HG02642 (cell line): ENCODE measurements around the gene ANKRD24.
"Not testable (repeated sequence)": the region's sequence is repeated elsewhere in the genome, so short reads cannot be mapped to it uniquely, and the experiment has no call there.

Experiments used
- ATAC-seq: cut with Tn5 transposase; IDR thresholded peaks from one replicate; pipeline ENCODE4 v1.9.1; 2021; ENCODE audit warnings: mild to moderate bottlenecking; ENCODE audit not compliant: unreplicated experiment, poor library complexity

ANKRD24 gene

DNA sequence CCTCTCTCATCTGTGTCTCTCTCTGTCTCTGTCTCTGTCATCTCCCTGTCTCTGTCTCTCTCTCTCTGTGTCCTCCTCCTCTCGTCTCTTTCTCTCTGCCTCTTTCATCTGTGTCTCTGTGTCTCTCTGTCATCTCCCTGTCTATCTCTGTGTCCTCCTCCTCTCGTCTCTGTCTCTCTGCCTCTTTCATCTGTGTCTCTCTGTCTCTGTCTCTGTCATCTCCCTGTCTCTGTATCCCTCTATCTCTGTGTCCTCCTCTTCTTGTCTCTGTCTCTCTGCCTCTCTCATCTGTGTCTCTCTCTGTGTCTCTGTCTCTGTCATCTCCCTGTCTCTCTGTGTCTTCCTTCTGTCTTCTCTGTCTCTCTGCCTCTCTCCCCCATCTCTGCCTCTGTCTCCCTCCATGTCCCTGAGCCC lies 46.3 kb downstream of the ANKRD24 start:
- no peak for ATAC-seq

DNA sequence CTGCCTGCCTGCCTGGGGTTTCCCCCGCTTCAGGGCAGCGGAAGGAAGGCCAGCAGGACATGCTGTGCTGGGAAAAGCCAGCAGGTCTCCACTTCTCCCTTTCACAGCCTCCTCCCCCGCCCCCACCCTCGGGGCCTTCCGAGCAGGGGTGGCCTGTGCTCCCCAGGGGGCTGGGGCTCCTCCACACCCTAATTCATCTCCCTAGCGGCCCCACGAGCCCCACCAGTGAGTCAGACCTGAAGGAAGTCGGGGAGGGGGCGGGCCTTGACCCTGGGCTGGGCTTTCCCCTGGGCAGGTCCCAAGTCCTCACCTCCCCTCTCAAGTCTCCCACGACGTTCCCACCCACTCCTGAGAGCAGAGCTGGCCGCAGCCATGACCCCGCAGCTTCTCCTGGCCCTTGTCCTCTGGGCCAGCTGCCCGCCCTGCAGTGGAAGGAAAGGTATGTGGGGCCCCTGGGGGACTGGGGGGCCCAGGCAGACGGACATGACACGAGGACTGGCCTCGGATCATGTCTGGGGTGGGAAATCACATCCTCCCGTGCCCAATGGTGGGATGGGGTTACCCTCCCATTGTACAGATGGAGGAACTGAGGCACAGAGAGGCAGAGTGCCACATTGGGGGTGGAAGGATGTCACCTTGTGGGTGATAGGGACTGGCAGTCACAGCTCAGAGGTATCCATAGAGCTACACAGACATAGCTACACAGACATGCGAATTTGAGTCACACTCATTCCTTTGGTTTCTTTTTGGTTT lies 46.9 kb downstream of the ANKRD24 start, which contains the start of gene EBI3:
EBI3 (plus strand) TSS at position 345 of the 753 bp plus-strand sequence; CDS start at position 373, 28 bp downstream.
- peak; percentile 73 for ATAC-seq

DNA sequence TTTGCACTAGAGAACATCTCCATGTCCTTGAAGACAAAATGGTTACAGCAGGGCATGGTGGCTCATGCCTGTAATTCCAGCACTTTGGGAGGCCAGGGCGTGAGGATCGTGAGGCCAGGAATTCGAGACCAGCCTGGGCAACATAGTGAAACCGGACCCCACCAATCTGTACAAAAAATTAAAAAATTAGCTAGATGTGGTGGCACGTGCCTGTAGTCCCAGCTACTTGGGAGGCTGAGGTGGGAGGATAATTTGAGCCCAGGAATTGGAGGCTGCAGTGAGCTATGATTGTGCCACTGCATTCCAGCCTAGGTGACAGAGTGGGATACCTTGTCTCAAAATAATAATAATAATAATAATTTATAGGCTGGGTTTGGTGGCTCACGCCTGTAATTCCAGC lies 47.7 kb downstream of the ANKRD24 start:
- ATAC-seq: not testable (repeated sequence)

DNA sequence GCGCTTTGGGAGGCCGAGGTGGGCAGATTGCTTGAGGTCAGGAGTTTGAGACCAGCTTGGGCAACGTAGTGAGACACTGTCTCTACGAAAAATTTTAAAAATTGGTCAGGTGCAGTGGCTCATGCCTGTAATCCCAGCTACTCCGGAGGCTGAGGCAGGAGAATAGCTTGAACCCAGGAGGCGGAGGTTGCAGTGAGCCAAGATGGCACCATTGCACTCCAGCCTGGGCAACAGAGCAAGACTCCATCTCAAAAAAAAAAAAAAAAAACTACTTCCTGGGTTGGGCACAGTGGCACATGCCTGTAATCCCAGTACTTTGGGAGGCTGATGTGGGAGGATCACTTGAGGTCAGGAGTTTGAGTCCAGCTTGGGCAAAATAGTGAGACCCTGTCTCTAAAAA lies 49.0 kb downstream of the ANKRD24 start:
- ATAC-seq: not testable (repeated sequence)

DNA sequence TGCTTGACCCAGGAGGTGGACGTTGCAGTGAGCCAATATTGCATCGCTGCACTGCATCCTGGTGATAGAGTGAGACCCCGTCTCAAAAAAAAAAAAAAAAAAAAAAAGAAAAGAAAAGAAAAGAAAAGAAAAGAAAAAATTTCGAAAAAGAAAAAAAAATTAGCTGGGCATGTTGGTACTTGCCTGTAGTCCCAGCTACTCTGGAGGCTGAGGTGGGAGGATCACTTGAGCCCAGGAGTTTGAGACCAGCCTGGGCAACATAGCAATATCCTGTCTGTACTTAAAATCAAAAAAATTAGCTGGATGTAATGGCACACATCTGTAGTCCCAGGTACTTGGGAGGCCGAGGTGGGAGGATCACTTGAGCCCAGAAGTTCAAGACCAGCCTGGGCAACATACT lies 49.6 kb downstream of the ANKRD24 start:
- not testable (repeated sequence) for ATAC-seq

DNA sequence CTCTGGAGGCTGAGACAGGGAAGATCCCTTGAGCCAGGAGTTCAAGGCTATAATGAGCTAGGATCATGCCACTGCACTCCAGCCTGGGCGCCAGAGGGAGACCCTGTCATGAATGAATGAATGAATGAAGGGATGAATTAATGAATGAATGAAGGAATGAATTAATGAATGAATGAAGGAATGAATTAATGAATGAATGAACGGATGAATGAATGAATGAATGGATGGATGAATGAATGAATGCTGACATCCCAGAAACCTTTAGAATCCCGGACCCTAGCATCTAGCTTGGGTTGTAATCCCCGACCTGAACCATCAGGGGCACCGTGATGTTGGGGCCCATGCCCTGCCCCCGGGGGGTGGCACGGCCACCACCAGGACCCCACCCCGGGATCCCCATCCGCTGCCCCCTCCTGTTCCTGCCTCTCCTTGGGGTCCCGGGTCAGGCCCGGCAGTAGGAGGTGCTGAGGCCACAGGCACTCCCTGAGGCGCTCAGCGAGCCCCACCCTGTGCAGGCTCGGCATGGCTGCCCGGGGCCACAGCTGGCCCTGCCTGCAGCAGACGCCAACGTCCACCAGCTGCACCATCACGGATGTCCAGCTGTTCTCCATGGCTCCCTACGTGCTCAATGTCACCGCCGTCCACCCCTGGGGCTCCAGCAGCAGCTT lies 50.3 kb downstream of the ANKRD24 start:
- no peak for ATAC-seq

DNA sequence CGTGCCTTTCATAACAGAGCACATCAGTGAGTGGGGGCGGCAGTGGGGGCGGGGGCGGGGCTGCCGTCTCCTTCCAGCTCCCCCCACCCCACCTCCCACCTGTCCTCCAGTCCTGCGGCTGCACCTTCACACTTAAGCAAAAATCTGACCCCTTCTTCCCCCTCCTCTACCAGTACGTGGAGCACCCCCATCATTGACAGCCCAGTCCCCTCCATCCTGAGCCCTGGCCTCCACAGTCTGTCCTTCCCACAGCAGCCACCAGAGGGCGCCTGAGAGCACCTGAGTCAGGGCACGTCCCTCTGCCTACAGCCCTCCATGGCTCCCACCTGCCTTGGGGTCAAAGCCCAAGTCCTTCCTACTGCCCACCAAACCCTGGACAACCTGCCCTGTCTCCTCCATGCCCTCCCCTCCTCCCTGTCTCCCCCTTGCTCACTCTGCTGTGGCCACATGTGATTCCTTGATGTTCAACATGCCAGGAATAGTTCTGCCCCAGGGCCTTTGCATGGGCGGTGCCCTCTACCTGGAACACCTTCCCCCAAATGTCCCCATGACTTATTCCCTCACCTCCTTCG lies 50.9 kb downstream of the ANKRD24 start:
- ATAC-seq: no peak

DNA sequence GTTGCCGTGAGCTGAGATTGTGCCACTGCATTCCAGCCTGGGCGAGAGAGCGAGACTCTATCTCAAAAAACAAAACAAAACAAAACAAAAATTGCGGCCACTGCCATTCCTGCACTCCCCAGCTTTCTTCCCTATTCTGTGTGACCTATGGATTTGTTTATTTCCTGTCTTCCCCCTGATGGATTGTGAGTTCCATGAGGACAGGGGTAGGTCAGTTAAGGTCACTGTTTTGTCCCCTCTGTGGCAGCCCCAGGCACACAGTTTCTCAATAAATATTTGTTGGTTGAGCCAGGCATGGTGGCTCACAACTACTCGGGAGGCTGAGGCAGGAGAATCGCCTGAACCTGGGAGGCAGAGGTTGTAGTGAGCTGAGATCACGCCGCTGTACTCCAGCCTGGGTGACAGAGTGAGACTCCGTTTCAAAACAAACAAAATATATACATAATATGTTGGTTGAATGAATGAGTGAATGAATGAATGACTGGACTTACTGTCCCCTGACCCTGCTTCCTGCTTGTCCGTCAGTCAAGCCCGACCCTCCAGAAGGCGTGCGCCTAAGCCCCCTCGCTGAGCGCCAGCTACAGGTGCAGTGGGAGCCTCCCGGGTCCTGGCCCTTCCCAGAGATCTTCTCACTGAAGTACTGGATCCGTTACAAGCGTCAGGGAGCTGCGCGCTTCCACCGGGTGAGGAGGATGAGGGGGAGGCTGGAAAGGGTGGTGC lies 51.8 kb downstream of the ANKRD24 start:
- ATAC-seq: no peak

DNA sequence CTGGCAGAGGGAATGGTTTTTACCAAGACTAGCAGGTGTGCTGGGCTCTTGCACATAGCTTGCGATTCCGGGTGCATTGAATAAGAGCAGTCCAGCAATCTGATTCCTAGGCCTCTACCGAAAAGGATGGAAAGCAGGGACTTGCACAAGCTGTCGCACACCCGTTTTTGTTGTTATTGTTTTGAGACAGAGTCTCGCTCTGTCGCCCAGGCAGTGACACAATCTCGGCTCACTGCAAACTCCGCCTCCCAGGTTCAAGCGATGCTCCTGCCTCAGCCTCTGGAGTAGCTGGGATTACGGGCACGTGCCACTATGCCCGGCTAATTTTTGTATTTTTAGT lies 52.3 kb downstream of the ANKRD24 start:
- ATAC-seq: no peak

DNA sequence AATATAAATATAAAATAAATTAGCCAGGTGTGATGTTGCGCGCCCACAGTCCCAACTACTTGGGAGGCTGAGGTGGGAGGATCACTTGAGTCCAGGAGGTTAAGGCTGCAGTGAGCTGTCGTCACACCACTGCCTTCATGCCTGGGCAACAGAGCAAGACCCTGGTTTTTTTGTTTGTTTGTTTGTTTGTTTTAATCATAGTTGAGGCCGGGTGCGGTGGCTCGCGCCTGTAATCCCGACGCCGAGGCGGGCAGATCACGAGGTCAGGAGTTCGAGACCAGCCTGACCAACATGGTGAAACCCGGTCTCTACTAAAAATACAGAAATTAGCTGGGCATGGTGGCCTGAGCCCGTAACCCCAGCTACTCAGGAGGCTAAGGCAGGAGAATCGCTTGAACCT lies 55.0 kb downstream of the ANKRD24 start:
- not testable (repeated sequence) for ATAC-seq

DNA sequence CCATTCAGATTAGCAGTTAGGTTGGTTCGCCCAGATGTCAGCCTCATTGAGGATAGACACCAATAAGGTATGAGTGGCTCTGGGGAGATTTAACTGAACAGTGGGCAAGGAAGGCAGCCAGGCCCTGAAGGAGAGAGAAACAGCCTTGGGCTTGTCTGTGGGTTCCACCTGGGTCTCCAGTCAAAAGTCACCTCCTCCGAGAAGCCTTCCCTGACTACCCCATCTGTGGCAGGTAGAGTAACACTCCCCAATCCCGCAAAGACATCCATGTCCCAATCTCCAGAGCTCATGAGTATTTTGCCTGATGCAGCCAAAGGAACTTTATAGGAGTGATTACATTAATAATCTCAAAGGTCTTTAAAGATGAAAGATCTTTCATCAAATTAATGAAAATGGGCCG lies 56.3 kb downstream of the ANKRD24 start:
- ATAC-seq: no peak

DNA sequence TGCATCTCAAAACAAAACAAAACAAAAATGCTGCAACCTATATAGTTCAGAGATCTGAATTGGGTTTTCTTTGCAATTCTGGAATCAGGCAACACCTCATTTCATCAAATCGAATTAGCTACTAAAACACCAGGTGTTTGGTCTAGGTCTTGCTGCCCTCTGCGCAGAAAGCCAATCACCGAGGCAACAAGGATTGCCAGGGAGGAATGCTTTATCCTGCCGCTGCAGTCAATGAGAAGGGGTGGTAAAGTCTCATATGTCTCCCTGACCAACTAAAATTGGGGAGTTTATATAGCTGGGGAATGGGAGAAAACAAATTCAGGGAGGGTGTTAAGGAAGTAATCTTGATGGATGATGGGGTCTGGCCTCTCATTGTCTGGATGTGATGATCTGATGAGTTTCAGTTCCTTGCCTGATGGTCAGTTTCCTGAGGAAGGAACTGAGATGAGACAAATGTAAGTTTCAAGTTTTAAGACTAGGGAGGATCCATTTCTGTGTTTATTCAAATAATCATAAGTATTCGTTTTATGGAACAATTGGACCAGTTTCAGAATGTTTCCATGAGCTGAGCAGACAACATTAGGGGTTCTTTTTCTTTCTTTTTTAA lies 59.4 kb downstream of the ANKRD24 start:
- no peak for ATAC-seq

DNA sequence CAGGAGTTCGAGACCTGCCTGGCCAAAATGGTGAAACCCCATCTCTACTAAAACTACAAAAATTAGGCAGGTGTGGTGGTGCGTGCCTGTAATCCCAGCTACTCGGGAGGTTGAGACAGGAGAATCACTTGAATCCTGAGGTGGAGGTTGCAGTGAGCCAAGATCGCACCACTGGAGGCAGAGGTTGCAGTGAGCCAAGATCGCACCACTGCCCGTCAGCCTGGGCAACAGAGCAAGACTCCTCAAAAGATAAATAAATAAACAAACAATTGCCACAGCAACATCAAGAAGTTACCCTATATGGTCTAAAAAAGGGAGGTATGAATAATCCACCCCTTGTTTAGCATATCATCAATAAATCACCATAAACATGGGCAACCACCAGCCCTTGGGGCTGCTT lies 63.4 kb downstream of the ANKRD24 start:
- ATAC-seq: not testable (repeated sequence)

DNA sequence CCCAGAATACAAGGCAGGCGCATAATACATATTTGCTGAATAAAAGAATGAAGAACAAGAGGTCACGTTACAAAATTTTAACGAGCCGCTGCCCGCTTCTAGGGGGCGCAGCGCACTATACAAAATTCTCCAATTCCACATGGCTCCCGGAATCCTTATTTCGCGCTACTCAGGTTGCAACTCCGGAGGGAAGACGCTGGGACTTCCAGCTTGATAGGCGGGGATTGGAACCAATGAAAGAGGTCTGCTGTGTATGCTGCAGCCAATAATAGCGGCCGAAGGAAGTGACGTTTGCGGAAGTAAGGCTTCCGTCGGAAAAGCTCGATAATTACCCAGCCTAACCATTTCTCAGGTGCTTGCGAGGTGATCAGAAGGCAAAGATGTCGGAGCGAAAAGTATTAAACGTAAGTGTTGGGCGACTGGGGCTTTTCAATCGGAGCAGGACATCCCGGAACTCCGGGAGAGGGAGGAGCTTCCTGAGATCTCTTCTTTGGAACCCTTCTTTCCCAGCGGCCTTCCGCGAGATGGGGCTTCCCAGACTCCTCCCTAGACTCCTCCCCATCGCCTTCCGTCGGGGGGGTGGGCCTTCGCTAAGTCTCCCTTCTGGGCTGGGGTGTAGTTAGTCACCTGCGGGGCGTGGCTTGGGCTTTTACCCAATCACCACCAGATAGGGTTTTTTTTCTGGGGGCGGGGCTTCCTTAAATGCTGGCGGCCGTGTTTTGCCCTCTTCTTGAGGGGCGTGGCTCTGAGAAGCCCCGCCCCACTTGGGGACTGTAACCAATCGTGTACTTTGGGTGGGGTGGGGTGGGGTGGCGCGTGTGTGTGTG lies 64.5 kb downstream of the ANKRD24 start, which contains the start of gene YJU2:
YJU2 (plus strand) TSS at position 314 of the 827 bp plus-strand sequence; CDS start at position 381, 67 bp downstream.
- ATAC-seq: peak; percentile 90

DNA sequence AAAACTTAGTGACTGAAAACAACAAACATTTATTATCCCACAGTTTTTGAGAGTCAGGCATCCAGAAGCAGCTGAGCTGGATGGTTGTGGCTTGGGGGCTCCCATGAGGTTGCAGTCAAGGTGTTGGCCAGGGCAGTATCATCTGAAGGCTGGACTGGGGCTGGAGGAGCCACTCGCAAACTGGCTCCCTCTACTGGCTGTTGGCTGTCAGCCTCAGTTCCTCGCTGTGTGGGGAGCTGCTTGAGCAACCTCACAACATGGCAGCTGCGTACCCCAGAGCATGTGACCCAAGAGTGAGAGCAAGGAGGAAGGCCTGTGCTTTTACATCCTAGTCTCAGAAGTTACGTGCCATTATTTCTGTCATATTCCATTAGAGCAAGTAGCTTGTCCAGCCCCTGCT lies 74.1 kb downstream of the ANKRD24 start:
- no peak for ATAC-seq

DNA sequence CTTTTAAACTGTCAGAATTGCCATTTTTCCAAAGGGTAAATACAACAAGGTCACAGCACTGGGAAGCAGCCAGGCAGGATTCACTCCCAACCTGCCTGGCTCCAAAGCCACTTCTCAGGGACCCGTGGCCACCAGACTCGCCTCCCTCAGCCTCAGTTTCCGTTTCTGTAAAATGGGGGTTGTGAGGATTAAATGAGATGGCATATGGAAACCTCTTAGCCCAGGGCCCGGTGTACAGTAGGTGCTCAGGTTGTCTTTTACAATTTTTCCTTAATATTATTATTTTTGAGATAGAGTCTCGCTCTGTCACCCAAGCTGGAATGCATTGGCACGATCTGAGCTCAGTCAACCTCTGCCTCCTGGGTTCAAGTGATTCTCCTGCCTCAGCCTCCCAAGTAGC lies 74.5 kb downstream of the ANKRD24 start:
- no peak for ATAC-seq

DNA sequence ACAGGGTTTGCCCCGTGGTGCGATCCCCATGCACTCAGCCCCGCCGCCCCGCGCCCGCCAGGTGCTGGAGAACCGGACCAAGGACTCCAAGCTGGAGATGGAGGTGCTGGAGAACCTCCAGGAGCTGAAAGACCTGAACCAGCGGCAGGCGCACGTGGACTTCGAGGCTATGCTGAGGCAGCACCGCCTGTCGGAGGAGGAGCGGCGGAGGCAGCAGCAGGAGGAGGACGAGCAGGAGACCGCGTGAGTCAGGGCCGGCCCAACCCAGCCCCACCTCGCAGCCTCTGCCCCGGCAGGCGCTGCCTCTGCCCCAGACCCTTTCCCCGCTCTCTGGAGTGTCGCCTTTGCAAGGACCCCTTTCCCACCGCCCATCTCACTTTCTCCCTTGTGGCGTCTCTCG lies 75.7 kb downstream of the ANKRD24 start:
- ATAC-seq: no peak

DNA sequence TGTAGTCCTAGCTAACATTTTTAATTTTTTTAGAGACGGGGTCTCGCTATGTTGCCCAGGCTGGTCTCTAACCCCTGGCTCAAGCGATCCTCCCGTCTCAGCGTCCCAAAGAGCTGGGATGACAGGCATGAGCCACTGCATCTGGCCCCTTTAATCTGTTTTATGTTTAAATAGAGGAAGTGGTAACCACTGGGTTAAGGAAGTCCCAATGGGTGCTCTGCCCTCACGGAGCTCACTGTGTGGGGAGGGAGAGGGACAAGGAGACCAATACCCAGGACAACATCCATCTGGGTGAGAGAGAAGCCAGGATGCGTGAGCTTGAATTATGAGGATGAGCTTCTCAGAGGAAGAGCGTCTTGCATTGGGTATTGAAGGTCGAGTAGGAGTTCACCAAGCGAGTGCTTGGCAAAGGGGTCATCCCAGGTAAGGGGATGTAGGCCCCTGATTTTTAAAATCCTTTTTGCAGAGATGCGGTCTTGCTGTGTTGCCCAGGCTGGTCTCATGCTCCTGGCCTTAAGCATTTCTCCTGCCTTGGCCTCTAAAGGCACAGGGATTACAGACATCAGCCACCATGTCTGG lies 78.2 kb downstream of the ANKRD24 start:
- ATAC-seq: no peak

DNA sequence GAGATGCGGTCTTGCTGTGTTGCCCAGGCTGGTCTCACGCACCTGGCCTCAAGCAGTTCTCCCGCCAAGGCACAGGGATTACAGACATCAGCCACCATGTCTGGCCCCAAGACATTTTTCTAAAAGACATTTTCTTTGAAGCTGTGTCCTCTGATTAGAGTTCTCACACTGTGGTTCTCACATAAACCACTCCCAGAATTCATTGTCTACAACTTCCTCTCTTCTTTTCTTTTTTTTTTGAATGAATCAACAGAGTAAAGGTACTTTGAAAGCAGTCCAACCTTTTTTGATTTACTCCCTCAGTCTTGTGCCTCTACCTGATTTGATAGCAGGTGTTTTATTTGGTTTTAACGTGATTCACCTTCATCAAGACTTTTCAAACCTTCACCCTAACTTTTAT lies 82.3 kb downstream of the ANKRD24 start:
- ATAC-seq: no peak
